IPS DF 6.9 (cell line): ENCODE data around the gene THSD4.

Source experiments
- DNase-seq: peaks from one replicate; pipeline ENCODE4 v3.0.0-alpha.2; 2013; ENCODE audit warnings: low read depth, low spot score
- H3K27ac ChIP-seq: one replicate; pipeline ENCODE4 v1.5.1; 2013; ENCODE audit warnings: low read length, control low read depth
- H3K27me3 ChIP-seq: 2 replicates; pipeline ENCODE4 v1.6.1; 2013; ENCODE audit warnings: mild to moderate bottlenecking, low read length; ENCODE audit not compliant: control insufficient read depth, insufficient read depth
- H3K36me3 ChIP-seq: 2 replicates; pipeline ENCODE4 v1.6.1; 2013; ENCODE audit warnings: low read length; ENCODE audit not compliant: control insufficient read depth, insufficient read depth
- H3K4me1 ChIP-seq: 2 replicates; pipeline ENCODE4 v1.6.1; 2013; ENCODE audit warnings: low read length; ENCODE audit not compliant: control insufficient read depth, insufficient read depth
- H3K4me3 ChIP-seq: 2 replicates; pipeline ENCODE4 v1.5.1; 2013; ENCODE audit warnings: mild to moderate bottlenecking, low read length
- H3K9me3 ChIP-seq: 2 replicates; pipeline ENCODE4 v1.6.1; 2013; ENCODE audit warnings: low read length, inconsistent platforms; ENCODE audit not compliant: control insufficient read depth, insufficient read depth
- WGBS: extraction: QIAGEN DNeasy Blood & Tissue Kit; methylation state at CpG from one replicate; pipeline ENCODE4 v1.1.7; 2013; ENCODE audit warnings: mixed read lengths, missing lambda C conversion rate; ENCODE audit not compliant: insufficient read length, insufficient coverage; 5-methylcytosine and 5-hydroxymethylcytosine counted together

Gene THSD4

GRCh38 chr15:71280206-71280605, 164.9 kb downstream of the THSD4 start:
- no CpG with 5 or more reads among the region's 1 CpG for WGBS
- Histone ChIP-seq H3K27me3 (no peaks in the 10 kb centered on the region), H3K36me3 (no peaks in the 10 kb centered on the region), H3K4me1 (no peaks in the 10 kb centered on the region; the same call in 1 of the 2 replicates), H3K4me3 (no peak overlapping the region), H3K9me3 (no peaks in the 10 kb centered on the region), H3K27ac (no peak overlapping the region)
- no peak for DNase-seq

- no peak overlapping the region for H3K4me3 ChIP-seq
- H3K36me3 ChIP-seq: no peaks in the 10 kb centered on the region
- no CpG with 5 or more reads among the region's 3 CpGs for WGBS
- H3K27ac ChIP-seq: no peak overlapping the region
- H3K9me3 ChIP-seq: no peaks in the 10 kb centered on the region
- no peaks in the 10 kb centered on the region; the same call in 1 of the 2 replicates for H3K4me1 ChIP-seq
- H3K27me3 ChIP-seq: no peaks in the 10 kb centered on the region
- DNase-seq: no peak
Observed at GRCh38 chr15:71281256-71281655, 166.0 kb downstream of the THSD4 start.

GRCh38 chr15:71282076-71282475, 166.8 kb downstream of the THSD4 start:
- Histone ChIP-seq H3K27ac (no peak overlapping the region), H3K4me1 (no peaks in the 10 kb centered on the region; the same call in 1 of the 2 replicates), H3K27me3 (no peaks in the 10 kb centered on the region), H3K9me3 (no peaks in the 10 kb centered on the region), H3K4me3 (no peak overlapping the region), H3K36me3 (no peaks in the 10 kb centered on the region)
- DNase-seq: no peak
- WGBS: no CpG with 5 or more reads among the region's 3 CpGs

- H3K36me3 ChIP-seq: no peaks in the 10 kb centered on the region
- no peak overlapping the region for H3K27ac ChIP-seq
- no peaks in the 10 kb centered on the region for H3K4me1 ChIP-seq
- no peak for DNase-seq
- H3K9me3 ChIP-seq: no peaks in the 10 kb centered on the region
- H3K27me3 ChIP-seq: no peaks in the 10 kb centered on the region
- H3K4me3 ChIP-seq: no peak overlapping the region
- no CpG with 5 or more reads among the region's 5 CpGs for WGBS
Observed at GRCh38 chr15:71288348-71288955, 173.2 kb downstream of the THSD4 start.

DNA sequence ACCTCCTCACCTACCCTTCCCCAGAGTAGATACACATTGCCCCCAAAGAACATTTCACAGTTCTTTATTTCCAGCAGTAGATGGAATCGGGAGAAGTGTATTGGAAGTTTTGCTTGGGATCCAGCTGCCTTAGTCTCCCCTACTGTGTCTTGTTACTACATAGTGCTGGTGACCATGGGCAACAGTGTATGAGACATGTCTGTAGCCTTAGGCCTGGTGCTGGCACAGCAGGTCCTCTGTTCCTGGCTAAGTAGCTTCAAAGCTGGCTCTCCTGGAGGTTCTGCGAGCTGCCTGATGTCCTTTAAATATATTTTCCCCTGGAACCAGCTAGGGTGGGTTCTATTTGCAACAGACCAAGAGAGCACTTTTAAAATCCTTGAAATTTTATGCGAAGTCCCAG, 174.7 kb downstream of the THSD4 start:
- DNase-seq: no peak
- no peaks in the 10 kb centered on the region for H3K4me1 ChIP-seq
- no peak overlapping the region for H3K4me3 ChIP-seq
- no peaks in the 10 kb centered on the region for H3K27me3 ChIP-seq
- no peak overlapping the region for H3K27ac ChIP-seq
- H3K9me3 ChIP-seq: no peaks in the 10 kb centered on the region
- no CpG with 5 or more reads among the region's 3 CpGs for WGBS
- H3K36me3 ChIP-seq: no peaks in the 10 kb centered on the region

- H3K4me3 ChIP-seq: no peak overlapping the region
- WGBS: no CpG with 5 or more reads among the region's 2 CpGs
- H3K4me1 ChIP-seq: no peaks in the 10 kb centered on the region
- DNase-seq: no peak
- H3K9me3 ChIP-seq: no peaks in the 10 kb centered on the region
- H3K36me3 ChIP-seq: no peaks in the 10 kb centered on the region
- no peaks in the 10 kb centered on the region for H3K27me3 ChIP-seq
- H3K27ac ChIP-seq: no peak overlapping the region
Observed at GRCh38 chr15:71290881-71291635, 175.8 kb downstream of the THSD4 start.

- H3K36me3 ChIP-seq: no peaks in the 10 kb centered on the region
- no peaks in the 10 kb centered on the region for H3K9me3 ChIP-seq
- no CpG with 5 or more reads among the region's 1 CpG for WGBS
- DNase-seq: no peak
- H3K4me3 ChIP-seq: no peak overlapping the region
- H3K27ac ChIP-seq: no peak overlapping the region
- no peaks in the 10 kb centered on the region for H3K27me3 ChIP-seq
- no peaks in the 10 kb centered on the region for H3K4me1 ChIP-seq
Observed at GRCh38 chr15:71291723-71292122, 176.5 kb downstream of the THSD4 start.

GRCh38 chr15:71293723-71294122, 178.5 kb downstream of the THSD4 start:
- no peaks in the 10 kb centered on the region for H3K9me3 ChIP-seq
- WGBS: no CpG with 5 or more reads among the region's 2 CpGs
- no peaks in the 10 kb centered on the region for H3K4me1 ChIP-seq
- no peak overlapping the region for H3K4me3 ChIP-seq
- no peaks in the 10 kb centered on the region for H3K27me3 ChIP-seq
- no peak for DNase-seq
- H3K36me3 ChIP-seq: no peaks in the 10 kb centered on the region
- H3K27ac ChIP-seq: no peak overlapping the region

GRCh38 chr15:71294251-71294910, 179.1 kb downstream of the THSD4 start:
- Histone ChIP-seq H3K27ac (no peak overlapping the region), H3K4me3 (no peak overlapping the region), H3K27me3 (no peaks in the 10 kb centered on the region), H3K9me3 (no peaks in the 10 kb centered on the region), H3K4me1 (no peaks in the 10 kb centered on the region), H3K36me3 (no peaks in the 10 kb centered on the region)
- WGBS: no CpG with 5 or more reads among the region's 12 CpGs
- no peak for DNase-seq

GRCh38 chr15:71294911-71295602, 179.8 kb downstream of the THSD4 start:
- WGBS: no CpG with 5 or more reads among the region's 6 CpGs
- H3K4me1 ChIP-seq: no peaks in the 10 kb centered on the region

More at GRCh38 chr15:71294911-71295602, 179.8 kb downstream of the THSD4 start:
- no peaks in the 10 kb centered on the region for H3K36me3 ChIP-seq
- no peaks in the 10 kb centered on the region for H3K27me3 ChIP-seq
- no peak overlapping the region for H3K4me3 ChIP-seq
- H3K9me3 ChIP-seq: no peaks in the 10 kb centered on the region
- no peak for DNase-seq
- H3K27ac ChIP-seq: no peak overlapping the region
